Activated CD8-positive, alpha-beta T cell treated with anti-CD3 and anti-CD28 coated beads, Interleukin-2, amount 10 ng/mL, durations not matched to agents 7 days and 5 days (primary cell): Measurements from ENCODE around the gene HS3ST6. TPM values are rescaled to one million over a fixed set of nuclear protein-coding genes. Genes with fewer than 3 reads are reported as not detected.
"Not testable (repeated sequence)": the region's sequence is repeated elsewhere in the genome, so short reads cannot be mapped to it uniquely, and the experiment has no call there.

Experiments used
- ATAC-seq: fragments of 150-1000 bp; cut with Tn5 transposase; one replicate; pipeline ENCODE4 v1.10.0; 2021; ENCODE audit warnings: moderate library complexity
- CTCF ChIA-PET: fragments of 350-600 bp; sonication (Branson Sonifier 250); formaldehyde crosslinking; loops from one replicate; lab custom pipeline; 2021; ENCODE audit warnings: antibody characterized with exemption; lab: Charles Lee
- POLR2A ChIA-PET: fragments of 350-600 bp; sonication (Branson Sonifier 250); formaldehyde crosslinking; loops from one replicate; lab custom pipeline; 2021; ENCODE audit warnings: antibody characterized with exemption; lab: Charles Lee
- DNase-seq: peaks from one replicate; pipeline ENCODE4 v3.0.0-alpha.2; 2020
- H3K27ac Mint-ChIP-seq: one replicate; pipeline ENCODE4 v1.8.0; 2021; ENCODE audit warnings: mild to moderate bottlenecking, mixed read lengths
- H3K27me3 Mint-ChIP-seq: one replicate; pipeline ENCODE4 v1.8.0; 2021; ENCODE audit warnings: low read depth, mixed read lengths
- H3K36me3 Mint-ChIP-seq: one replicate; pipeline ENCODE4 v1.8.0; 2021; ENCODE audit warnings: low read depth, mixed read lengths
- H3K4me1 Mint-ChIP-seq: one replicate; pipeline ENCODE4 v1.8.0; 2021; ENCODE audit warnings: low read depth, mixed read lengths
- H3K4me3 Mint-ChIP-seq: one replicate; pipeline ENCODE4 v1.8.0; 2021; ENCODE audit warnings: mild to moderate bottlenecking, mixed read lengths
- H3K9me3 Mint-ChIP-seq: one replicate; pipeline ENCODE4 v1.8.0; 2022; ENCODE audit warnings: mixed read lengths; ENCODE audit not compliant: insufficient read depth
- total RNA-seq, 2 experiments: library from RNA; stranded (reverse); gene quantifications; one replicate each; pipeline ENCODE4 v1.2.3, GENCODE V29; 2021

The HS3ST6 gene
- total RNA-seq, 2 experiments from 2014 or later, result not detected

GRCh38 chr16:1959269-1960039, 41.2 kb upstream of the HS3ST6 start, which contains the start of gene NDUFB10:
Gene NDUFB10, plus strand, starts transcription at chr16:1959538. Its CDS starts 87 bp downstream, at chr16:1959625.
- DNase-seq, result peak; percentile 92
- CTCF ChIA-PET, result interaction anchor here (1.4 kb wide), 1 partner anchor 16 kb away, joined by 4 read pairs; the partner anchor contains the start of gene MSRB1
- peak within 1 kb of the TSS; percentile 95 for H3K27ac Mint-ChIP-seq
- peaks cover 45% of the 10 kb centered on the region for H3K4me1 Mint-ChIP-seq
- H3K36me3 Mint-ChIP-seq, result peaks cover 41% of the 10 kb centered on the region
- POLR2A ChIA-PET, result interaction anchor here (1.0 to 2.5 kb wide), 4 partner anchors 9 to 190 kb away, joined by 3 to 19 read pairs (median 8); partner anchors contain the start of genes MSRB1 and TBL3
- no peaks in the 10 kb centered on the region for H3K27me3 Mint-ChIP-seq
- peak; percentile 76 for ATAC-seq
- no peaks in the 10 kb centered on the region for H3K9me3 Mint-ChIP-seq
- H3K4me3 Mint-ChIP-seq, result peak within 1 kb of the TSS; percentile 95

DNA sequence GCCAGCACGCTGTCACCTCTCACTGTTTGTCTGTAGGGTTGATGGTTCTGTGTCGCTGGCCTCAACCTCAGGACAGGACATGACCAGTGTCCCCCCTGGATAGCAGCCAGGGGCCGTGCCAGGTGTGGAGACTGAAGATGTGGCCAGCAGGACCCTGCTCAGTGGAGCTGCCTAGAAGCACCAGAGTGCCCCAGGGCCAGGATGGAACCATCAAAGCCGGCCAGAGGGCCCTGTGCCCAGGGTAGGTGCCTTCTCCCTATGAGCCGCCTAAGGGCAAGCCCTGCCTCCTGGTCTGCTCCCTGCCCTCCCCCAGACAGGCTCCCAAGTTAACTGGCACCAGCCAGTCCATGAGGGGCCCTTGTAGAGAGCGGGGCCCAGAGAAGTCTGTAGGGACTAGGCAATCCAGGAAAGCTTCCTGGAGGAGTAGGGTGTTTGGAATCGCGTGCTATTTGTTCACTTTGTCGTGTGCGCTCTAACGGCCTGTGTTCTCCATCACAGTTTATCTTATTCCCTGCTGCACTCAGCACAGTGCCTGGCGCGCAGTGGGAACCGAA, 40.6 kb upstream of the HS3ST6 start:
- Mint-ChIP-seq H3K27me3 (no peaks in the 10 kb centered on the region), H3K27ac (peak overlapping the region; percentile 95), H3K9me3 (no peaks in the 10 kb centered on the region), H3K4me3 (peak overlapping the region; percentile 95), H3K4me1 (peaks cover 40% of the 10 kb centered on the region), H3K36me3 (peaks cover 36% of the 10 kb centered on the region)
- ATAC-seq (no peak), DNase-seq (no peak)
- CTCF ChIA-PET, result no interaction called here
- POLR2A ChIA-PET, result interaction anchor here (2.5 kb wide), 1 partner anchor 12 kb away, joined by 19 read pairs; the partner anchor contains the start of gene TBL3

DNA sequence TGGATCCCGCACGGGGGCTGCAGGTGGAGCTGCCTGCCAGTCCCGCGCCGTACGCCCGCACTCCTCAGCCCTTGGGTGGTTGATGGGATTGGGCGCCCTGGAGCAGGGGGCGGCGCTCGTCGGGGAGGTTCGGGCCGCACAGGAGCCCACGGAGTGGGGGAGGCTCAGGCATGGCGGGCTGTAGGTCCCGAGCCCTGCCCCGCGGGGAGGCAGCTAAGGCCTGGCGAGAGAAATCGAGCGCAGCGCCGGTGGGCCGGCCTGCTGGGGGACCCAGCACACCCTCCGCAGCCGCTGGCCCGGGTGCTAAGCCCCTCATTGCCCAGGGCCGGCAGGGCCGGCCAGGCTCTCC, 39.9 kb upstream of the HS3ST6 start:
- H3K9me3 Mint-ChIP-seq, ATAC-seq, H3K27ac Mint-ChIP-seq, H3K4me3 Mint-ChIP-seq, CTCF ChIA-PET, DNase-seq, H3K27me3 Mint-ChIP-seq, POLR2A ChIA-PET: not testable (repeated sequence)
- Mint-ChIP-seq H3K36me3 (peaks cover 29% of the 10 kb centered on the region), H3K4me1 (peaks cover 35% of the 10 kb centered on the region)

GRCh38 chr16:1957434-1958142, 39.4 kb upstream of the HS3ST6 start:
- ATAC-seq, H3K27me3 Mint-ChIP-seq, CTCF ChIA-PET, POLR2A ChIA-PET, H3K9me3 Mint-ChIP-seq, H3K27ac Mint-ChIP-seq, DNase-seq, H3K4me3 Mint-ChIP-seq: not testable (repeated sequence)
- H3K36me3 Mint-ChIP-seq, result peaks cover 24% of the 10 kb centered on the region
- H3K4me1 Mint-ChIP-seq, result peaks cover 30% of the 10 kb centered on the region

DNA sequence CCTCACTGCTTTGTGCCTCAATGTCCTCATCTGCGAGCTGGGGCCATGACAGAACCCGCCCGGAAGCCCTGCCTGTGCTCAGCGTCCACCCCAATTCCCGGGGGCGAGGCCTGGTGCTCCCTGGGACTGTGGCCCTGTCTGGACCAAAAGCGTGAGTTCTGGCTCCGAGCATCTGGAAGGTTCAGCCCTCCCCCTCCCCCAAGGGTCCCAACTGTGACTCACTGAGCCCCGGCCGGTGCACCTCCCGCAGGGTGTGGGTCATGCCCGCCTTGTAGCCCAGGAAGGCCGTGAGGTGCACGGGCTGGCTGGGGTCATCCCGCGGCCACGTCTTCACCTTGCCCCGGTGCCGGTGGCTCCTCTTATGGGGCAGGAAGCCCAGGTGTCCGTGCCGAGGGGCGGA, 35.5 kb upstream of the HS3ST6 start:
- Mint-ChIP-seq H3K9me3 (no peaks in the 10 kb centered on the region), H3K27ac (no peak overlapping the region), H3K4me3 (no peak overlapping the region), H3K27me3 (no peaks in the 10 kb centered on the region), H3K4me1 (no peaks in the 10 kb centered on the region), H3K36me3 (no peaks in the 10 kb centered on the region)
- ATAC-seq (no peak), DNase-seq (no peak)
- CTCF ChIA-PET, result no interaction called here
- POLR2A ChIA-PET, result interaction anchor here (3.4 kb wide), 1 partner anchor 12 kb away, joined by 14 read pairs; the partner anchor contains the start of gene RPS2

GRCh38 chr16:1950559-1950958, 32.3 kb upstream of the HS3ST6 start:
- CTCF ChIA-PET, result no interaction called here
- no peaks in the 10 kb centered on the region for H3K36me3 Mint-ChIP-seq
- ATAC-seq (no peak), DNase-seq (no peak)
- no peaks in the 10 kb centered on the region for H3K9me3 Mint-ChIP-seq
- H3K4me3 Mint-ChIP-seq, result no peak overlapping the region
- no peaks in the 10 kb centered on the region for H3K27me3 Mint-ChIP-seq
- H3K27ac Mint-ChIP-seq, result no peak overlapping the region
- POLR2A ChIA-PET, result interaction anchor here (1.8 to 3.4 kb wide), 2 partner anchors 10 to 15 kb away, joined by 8 to 14 read pairs; partner anchors contain the start of genes NDUFB10 and RPS2
- H3K4me1 Mint-ChIP-seq, result no peaks in the 10 kb centered on the region

- DNase-seq, result no peak
- no peak overlapping the region for H3K4me3 Mint-ChIP-seq
- H3K4me1 Mint-ChIP-seq, result no peaks in the 10 kb centered on the region
- H3K27me3 Mint-ChIP-seq, result no peaks in the 10 kb centered on the region
- ChIA-PET POLR2A (interaction anchor here (1.8 to 3.4 kb wide), 2 partner anchors 10 to 15 kb away, joined by 8 to 14 read pairs; partner anchors contain the start of genes NDUFB10 and RPS2), CTCF (no interaction called here)
- H3K36me3 Mint-ChIP-seq, result no peaks in the 10 kb centered on the region
- H3K27ac Mint-ChIP-seq, result no peak overlapping the region
- no peak for ATAC-seq
- H3K9me3 Mint-ChIP-seq, result no peaks in the 10 kb centered on the region
Observed at GRCh38 chr16:1950047-1950446, 31.8 kb upstream of the HS3ST6 start.

DNA sequence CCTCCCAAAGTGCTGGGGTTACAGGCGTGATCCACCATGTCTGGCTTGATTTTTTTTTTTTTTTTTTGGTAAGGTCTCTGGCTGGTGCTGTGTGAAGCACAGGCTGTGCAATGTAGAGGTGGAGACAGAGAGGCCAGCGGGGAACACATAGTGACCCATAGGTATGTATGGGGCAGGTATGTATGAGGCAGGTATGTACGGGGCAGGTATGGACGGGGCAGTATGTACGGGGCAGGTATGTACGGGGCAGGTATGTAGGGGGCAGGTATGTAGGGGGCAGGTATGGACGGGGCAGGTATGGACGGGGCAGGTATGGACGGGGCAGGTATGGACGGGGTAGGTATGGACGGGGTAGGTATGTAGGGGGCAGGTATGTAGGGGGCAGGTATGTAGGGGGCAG, 31.3 kb upstream of the HS3ST6 start:
- H3K27ac Mint-ChIP-seq, result no peak overlapping the region
- ATAC-seq, result no peak
- CTCF ChIA-PET, result no interaction called here
- POLR2A ChIA-PET, result no interaction called here
- no peak for DNase-seq
- no peaks in the 10 kb centered on the region for H3K27me3 Mint-ChIP-seq
- peaks cover 2% of the 10 kb centered on the region for H3K4me1 Mint-ChIP-seq
- no peak overlapping the region for H3K4me3 Mint-ChIP-seq
- no peaks in the 10 kb centered on the region for H3K36me3 Mint-ChIP-seq
- H3K9me3 Mint-ChIP-seq, result no peaks in the 10 kb centered on the region

GRCh38 chr16:1947369-1947670, 29.1 kb upstream of the HS3ST6 start:
- Mint-ChIP-seq H3K4me1 (peaks cover 17% of the 10 kb centered on the region), H3K36me3 (no peaks in the 10 kb centered on the region), H3K27me3 (no peaks in the 10 kb centered on the region), H3K27ac (no peak overlapping the region), H3K4me3 (no peak overlapping the region), H3K9me3 (no peaks in the 10 kb centered on the region)
- POLR2A ChIA-PET, result no interaction called here
- no peak for ATAC-seq
- CTCF ChIA-PET, result interaction anchor here (0.8 kb wide), 1 partner anchor 57 kb away, joined by 3 read pairs; no protein-coding TSS in a partner anchor
- no peak for DNase-seq

GRCh38 chr16:1946495-1947368, 28.5 kb upstream of the HS3ST6 start:
- no peak for DNase-seq
- no peak overlapping the region for H3K4me3 Mint-ChIP-seq
- CTCF ChIA-PET, result interaction anchor here (0.8 kb wide), 1 partner anchor 57 kb away, joined by 3 read pairs; no protein-coding TSS in a partner anchor
- ATAC-seq, result no peak
- peaks cover 23% of the 10 kb centered on the region for H3K4me1 Mint-ChIP-seq
- no peaks in the 10 kb centered on the region for H3K27me3 Mint-ChIP-seq
- no peaks in the 10 kb centered on the region for H3K9me3 Mint-ChIP-seq
- H3K27ac Mint-ChIP-seq, result no peak overlapping the region
- POLR2A ChIA-PET, result no interaction called here
- H3K36me3 Mint-ChIP-seq, result no peaks in the 10 kb centered on the region
